ENCODE measurements around the gene PROSER2. TPM values are rescaled to one million over a fixed set of nuclear protein-coding genes. Genes with fewer than 3 reads are reported as not detected.

The PROSER2 gene
- total RNA-seq, 1 donor from 2014 or later: 5.7 TPM

DNA sequence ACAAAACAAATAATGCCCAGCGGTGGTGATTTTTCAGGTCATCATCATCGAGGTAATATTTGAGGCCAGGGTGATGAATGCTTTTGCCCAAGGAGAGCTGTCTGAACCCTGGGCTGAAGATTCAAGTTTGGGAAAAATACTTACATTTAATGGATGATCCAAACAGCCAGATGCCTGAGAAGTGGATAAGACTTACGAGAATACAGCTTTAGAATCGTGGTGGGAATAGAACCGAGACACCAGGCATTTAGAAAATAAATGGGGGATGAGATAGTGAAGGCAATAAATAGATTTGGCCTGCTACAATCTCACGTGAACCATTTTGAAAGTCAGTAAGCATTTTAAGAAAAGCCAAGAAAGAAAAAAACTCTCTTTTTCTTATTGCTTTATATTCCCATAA is 12.2 kb upstream of the PROSER2 start:
- Mint-ChIP-seq H3K4me1 (ENCODE audit: unreplicated experiment) (peaks cover 9% of the 10 kb centered on the region), H3K4me3 (ENCODE audit: unreplicated experiment) (no peak overlapping the region), H3K27ac (ENCODE audit: unreplicated experiment) (no peak overlapping the region), H3K27me3 (ENCODE audit: unreplicated experiment) (peaks cover 3% of the 10 kb centered on the region), H3K36me3 (ENCODE audit: low read depth, unreplicated experiment) (no peaks in the 10 kb centered on the region), H3K9me3 (ENCODE audit: unreplicated experiment) (no peaks in the 10 kb centered on the region)
- TF ChIP-seq, protein P1, sequence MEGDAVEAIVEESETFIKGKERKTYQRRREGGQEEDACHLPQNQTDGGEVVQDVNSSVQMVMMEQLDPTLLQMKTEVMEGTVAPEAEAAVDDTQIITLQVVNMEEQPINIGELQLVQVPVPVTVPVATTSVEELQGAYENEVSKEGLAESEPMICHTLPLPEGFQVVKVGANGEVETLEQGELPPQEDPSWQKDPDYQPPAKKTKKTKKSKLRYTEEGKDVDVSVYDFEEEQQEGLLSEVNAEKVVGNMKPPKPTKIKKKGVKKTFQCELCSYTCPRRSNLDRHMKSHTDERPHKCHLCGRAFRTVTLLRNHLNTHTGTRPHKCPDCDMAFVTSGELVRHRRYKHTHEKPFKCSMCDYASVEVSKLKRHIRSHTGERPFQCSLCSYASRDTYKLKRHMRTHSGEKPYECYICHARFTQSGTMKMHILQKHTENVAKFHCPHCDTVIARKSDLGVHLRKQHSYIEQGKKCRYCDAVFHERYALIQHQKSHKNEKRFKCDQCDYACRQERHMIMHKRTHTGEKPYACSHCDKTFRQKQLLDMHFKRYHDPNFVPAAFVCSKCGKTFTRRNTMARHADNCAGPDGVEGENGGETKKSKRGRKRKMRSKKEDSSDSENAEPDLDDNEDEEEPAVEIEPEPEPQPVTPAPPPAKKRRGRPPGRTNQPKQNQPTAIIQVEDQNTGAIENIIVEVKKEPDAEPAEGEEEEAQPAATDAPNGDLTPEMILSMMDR (IDR thresholded peaks at IDR 0.05; ENCODE audit: unreplicated experiment): no peak
- no peak for DNase-seq (ENCODE audit: low spot score)

DNA sequence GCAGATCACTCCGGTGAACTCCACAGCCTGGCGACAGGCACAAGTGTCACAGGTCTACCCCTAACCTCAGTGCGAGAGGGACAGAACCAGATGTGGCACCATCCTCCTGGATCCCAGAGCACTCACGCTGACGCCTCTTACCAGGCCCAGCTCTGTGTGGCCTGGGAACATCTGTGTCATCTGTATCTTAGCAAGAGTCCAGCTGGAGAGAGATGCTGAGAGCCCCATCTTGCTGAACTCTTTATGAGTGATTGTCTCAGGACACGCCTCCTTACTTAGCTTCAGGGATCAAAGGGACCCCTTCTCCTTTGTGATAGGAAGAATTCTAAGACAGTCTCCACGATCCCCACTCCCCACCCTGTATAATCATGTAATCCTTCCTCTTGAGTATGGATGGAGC is 10.0 kb upstream of the PROSER2 start:
- H3K27me3 Mint-ChIP-seq (ENCODE audit: unreplicated experiment): peaks cover 3% of the 10 kb centered on the region
- no peaks in the 10 kb centered on the region for H3K36me3 Mint-ChIP-seq (ENCODE audit: low read depth, unreplicated experiment)
- peaks cover 9% of the 10 kb centered on the region for H3K4me1 Mint-ChIP-seq (ENCODE audit: unreplicated experiment)

DNA sequence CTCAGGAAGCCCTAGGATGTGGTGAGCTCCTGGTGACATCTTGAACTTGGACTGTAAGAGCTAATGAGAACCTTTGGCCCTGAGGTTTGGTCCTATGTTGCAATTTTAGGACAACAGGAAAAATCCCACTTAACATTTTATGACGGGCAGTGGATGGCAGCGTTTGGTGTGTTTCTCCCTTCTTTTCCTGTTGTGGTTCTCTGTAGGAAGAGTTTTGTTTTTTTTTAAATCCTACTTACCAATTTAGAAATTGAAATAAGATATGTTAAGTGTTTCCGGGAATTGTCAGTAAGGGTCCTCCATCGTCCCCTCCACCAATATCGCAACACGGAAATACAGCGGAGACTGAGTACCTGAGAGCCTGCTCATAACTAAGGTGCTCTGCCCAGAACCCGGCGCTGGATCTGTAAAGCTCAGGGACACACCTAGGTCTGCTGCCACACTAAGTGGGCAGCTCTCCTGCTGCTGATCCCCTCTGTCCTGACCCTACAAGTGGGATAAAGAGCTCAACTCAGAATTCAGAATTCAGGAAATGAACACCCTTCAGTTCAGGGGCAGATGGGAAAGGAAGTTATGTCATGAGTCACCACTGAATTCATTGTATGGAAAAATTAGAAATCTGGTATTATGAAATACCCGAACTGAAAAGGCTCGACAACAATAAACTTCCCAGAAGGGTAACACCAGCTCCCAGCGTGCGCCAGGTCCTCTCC is 9.1 kb upstream of the PROSER2 start:
- Mint-ChIP-seq H3K4me1 (ENCODE audit: unreplicated experiment) (peaks cover 9% of the 10 kb centered on the region), H3K9me3 (ENCODE audit: unreplicated experiment) (no peaks in the 10 kb centered on the region), H3K36me3 (ENCODE audit: low read depth, unreplicated experiment) (no peaks in the 10 kb centered on the region), H3K27ac (ENCODE audit: unreplicated experiment) (peak overlapping the region; percentile 42), H3K27me3 (ENCODE audit: unreplicated experiment) (peaks cover 3% of the 10 kb centered on the region), H3K4me3 (ENCODE audit: unreplicated experiment) (no peak overlapping the region)
- TF ChIP-seq, protein P1 (IDR thresholded peaks at IDR 0.05; ENCODE audit: unreplicated experiment): no peak
- DNase-seq (ENCODE audit: low spot score): no peak

More for the DNA sequence above, 10.0 kb upstream of the PROSER2 start:
- TF ChIP-seq, protein P1 (IDR thresholded peaks at IDR 0.05; ENCODE audit: unreplicated experiment): no peak
- Mint-ChIP-seq H3K9me3 (ENCODE audit: unreplicated experiment) (no peaks in the 10 kb centered on the region), H3K27ac (ENCODE audit: unreplicated experiment) (no peak overlapping the region), H3K4me3 (ENCODE audit: unreplicated experiment) (no peak overlapping the region)
- no peak for DNase-seq (ENCODE audit: low spot score)

DNA sequence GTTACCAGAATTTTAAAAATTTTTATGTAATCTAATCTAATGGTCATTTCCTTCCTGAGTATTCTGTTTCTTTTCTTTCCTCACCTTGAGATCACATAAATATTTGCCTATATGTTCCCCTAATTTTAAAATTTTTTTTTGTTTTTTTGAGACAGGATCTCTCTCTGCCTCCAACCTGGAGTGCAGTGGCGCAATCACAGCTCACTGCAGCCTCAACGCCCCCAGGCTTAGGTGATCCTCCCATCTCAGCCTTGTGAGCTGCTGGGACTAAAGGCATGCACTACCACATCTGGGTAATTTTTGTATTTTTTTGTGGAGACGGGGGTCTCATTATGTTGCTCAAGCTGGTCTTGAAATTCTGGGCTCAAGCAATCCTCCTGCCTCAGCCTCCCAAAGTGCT is 4.1 kb upstream of the PROSER2 start:
- DNase-seq (ENCODE audit: low spot score): no peak
- H3K36me3 Mint-ChIP-seq (ENCODE audit: low read depth, unreplicated experiment): no peaks in the 10 kb centered on the region
- peaks cover 4% of the 10 kb centered on the region for H3K4me1 Mint-ChIP-seq (ENCODE audit: unreplicated experiment)
- H3K4me3 Mint-ChIP-seq (ENCODE audit: unreplicated experiment): no peak overlapping the region
- peaks cover 1% of the 10 kb centered on the region for H3K27me3 Mint-ChIP-seq (ENCODE audit: unreplicated experiment)
- H3K9me3 Mint-ChIP-seq (ENCODE audit: unreplicated experiment): no peaks in the 10 kb centered on the region
- TF ChIP-seq, protein P1 (IDR thresholded peaks at IDR 0.05; ENCODE audit: unreplicated experiment): no peak
- H3K27ac Mint-ChIP-seq (ENCODE audit: unreplicated experiment): no peak overlapping the region

DNA sequence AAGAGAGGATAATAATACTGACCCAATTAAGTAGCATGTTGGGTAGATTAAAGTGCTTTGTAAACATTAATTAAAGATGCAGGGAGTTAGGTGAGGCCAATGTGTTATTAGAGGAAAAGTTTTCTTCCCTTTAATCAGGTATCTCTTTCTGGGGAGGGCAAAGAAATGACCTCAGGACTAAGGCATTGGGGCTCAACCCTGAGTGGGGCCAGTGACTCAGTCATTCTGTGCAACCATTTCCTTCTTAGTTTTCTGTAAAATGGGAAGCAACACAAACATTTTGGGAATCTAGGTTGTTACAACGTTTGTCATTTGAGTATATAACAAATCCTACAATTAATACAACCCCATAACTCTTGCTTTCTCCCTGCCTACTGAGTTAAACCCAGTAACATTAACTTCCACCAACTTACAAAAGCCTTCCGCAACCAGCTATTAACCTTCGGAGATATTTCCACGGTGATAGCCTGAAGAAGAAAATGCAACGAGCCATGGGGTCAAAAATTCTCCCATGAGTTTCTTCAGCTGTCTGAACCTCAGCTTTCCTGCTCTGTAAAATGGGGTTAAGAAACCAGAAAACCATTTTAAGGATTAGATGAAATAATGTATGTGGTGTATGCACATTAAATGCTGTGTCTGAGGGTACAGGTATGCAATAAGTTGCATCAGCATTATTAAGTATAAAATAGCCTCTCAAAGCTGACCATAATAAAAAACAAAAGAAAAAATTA is 965 bp upstream of the PROSER2 start:
- TF ChIP-seq, protein P1 (IDR thresholded peaks at IDR 0.05; ENCODE audit: unreplicated experiment): no peak
- Mint-ChIP-seq H3K27ac (ENCODE audit: unreplicated experiment) (no peak overlapping the region), H3K9me3 (ENCODE audit: unreplicated experiment) (no peaks in the 10 kb centered on the region), H3K4me3 (ENCODE audit: unreplicated experiment) (no peak overlapping the region), H3K4me1 (ENCODE audit: unreplicated experiment) (peaks cover 11% of the 10 kb centered on the region), H3K36me3 (ENCODE audit: low read depth, unreplicated experiment) (no peaks in the 10 kb centered on the region), H3K27me3 (ENCODE audit: unreplicated experiment) (no peaks in the 10 kb centered on the region)
- DNase-seq (ENCODE audit: low spot score): no peak

Measured in endothelial cell (in vitro differentiated cells).